Frontal cortex (tissue), 4 donors: Measurements from ENCODE around the gene BATF2. TPM values are rescaled to one million over a fixed set of nuclear protein-coding genes. Genes with fewer than 3 reads are reported as not detected.
A peak's percentile ranks its signal among the peaks of the same experiment; 100 is the strongest.

Source experiments
- DNase-seq, 2 donors: peaks; one replicate each; pipeline ENCODE4 v3.0.0; 2012; ENCODE audit warnings: low spot score in 2 of 2
- FAIRE-seq: peaks from 2 replicates; lab custom pipeline; 2012; peaks lifted over from hg19 to GRCh38; lab: Jason Lieb, UNC
- small RNA-seq: library from RNA; depleted of rRNA; stranded (forward); fragments of <200 nt; gene quantifications from one replicate; pipeline ENCODE3, GENCODE V24; 2014
- total RNA-seq: library from RNA; depleted of rRNA; stranded (reverse); fragments of >200 nt; gene quantifications from one replicate; pipeline ENCODE4 v1.2.3, GENCODE V29; 2014
- donor health status: control.
- donor health status: control.
- donor health status: control.

BATF2 gene
- total RNA-seq, 1 donor from 2014 or later = not detected

- peak; percentile 72 to 79 for DNase-seq
- no peak for FAIRE-seq
Measured at GRCh38 chr11:64971421-64972233, 25.1 kb downstream of the BATF2 start, which contains the start of gene MAJIN. Gene MAJIN, minus strand, starts transcription at chr11:64972108. Its CDS starts 12,703 bp downstream, at chr11:64959405.

GRCh38 chr11:64970731-64971151, 26.0 kb downstream of the BATF2 start:
- DNase-seq (no peak), FAIRE-seq (no peak)

- FAIRE-seq (no peak), DNase-seq (no peak)
Measured at GRCh38 chr11:64969209-64969608, 27.6 kb downstream of the BATF2 start.

DNA sequence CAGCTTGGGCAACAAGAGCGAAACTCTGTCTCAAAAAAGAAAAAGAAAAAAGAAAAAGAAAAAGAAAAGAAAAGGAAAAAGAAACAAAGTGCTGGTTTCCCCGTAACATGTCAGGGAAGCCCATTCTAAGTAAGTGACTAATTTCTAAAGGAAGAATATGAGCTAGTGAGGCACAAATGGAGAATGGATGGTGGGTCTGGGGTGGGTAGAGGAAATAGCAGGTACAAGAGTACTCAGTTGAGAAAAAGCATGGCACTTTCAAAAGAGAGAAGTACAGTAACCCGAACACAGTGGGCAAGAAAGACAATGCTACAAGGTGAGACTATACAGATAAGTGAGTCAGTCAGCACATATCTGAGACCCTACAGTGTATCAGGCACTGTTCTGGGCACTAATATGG, 29.4 kb downstream of the BATF2 start:
- FAIRE-seq (no peak), DNase-seq (no peak)

GRCh38 chr11:64963072-64963631, 33.6 kb downstream of the BATF2 start:
- FAIRE-seq (no peak), DNase-seq (no peak)

DNA sequence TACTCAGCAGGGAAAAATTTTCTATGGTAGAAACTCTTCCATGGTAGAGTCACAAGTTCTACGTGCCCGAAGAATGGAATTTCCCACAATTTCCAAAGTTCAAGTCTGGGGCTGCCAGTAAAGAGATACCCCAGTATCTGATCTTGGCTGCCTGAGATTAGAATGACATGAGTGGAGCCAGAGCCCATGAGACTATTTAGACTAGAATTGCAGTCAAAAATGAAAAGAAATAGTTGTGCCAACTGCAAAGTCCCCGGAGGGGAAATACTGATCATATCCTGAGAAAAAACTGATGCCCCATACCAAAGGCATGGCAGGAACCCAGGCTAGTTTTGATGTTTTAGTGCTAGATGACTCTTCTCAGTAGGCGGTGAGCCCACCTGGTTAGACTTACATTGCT, 36.1 kb downstream of the BATF2 start:
- FAIRE-seq (no peak), DNase-seq (no peak)

- FAIRE-seq (no peak), DNase-seq (no peak)
Measured at GRCh38 chr11:64959498-64959897, 37.3 kb downstream of the BATF2 start.

GRCh38 chr11:64954201-64954600, 42.6 kb downstream of the BATF2 start:
- DNase-seq = no peak
- no peak for FAIRE-seq

GRCh38 chr11:64951529-64951928, 45.2 kb downstream of the BATF2 start:
- FAIRE-seq (no peak), DNase-seq (no peak)

DNA sequence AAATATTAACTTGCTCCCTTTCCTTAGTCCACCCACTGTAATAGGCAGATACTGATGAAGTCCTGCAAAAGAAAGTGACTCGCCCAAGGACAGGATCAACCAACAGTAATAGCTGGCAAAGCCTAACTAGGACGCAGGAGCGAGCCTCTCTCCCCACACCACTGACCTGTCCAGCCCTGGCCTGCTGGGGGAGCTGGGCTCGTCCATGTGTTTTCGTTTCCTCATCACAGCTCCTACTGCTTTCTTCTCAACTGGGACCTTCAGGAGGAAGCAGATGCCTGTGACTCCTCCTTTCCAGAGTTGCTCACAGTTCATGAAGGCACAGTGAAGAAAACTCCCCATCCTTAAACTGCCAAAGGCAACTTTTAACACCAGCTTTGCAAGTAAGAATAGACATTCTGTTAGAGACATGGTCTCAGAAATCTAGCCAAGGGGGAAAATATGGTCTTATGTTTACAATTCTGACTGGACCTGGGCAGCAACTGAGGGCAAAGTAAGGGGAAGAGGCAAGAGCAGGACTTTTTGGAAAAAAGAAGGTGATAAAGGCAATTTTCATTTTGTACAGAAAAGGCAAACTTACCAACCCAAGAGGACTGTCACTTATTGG, 49.5 kb downstream of the BATF2 start:
- no peak for DNase-seq
- FAIRE-seq = no peak

Small RNAs within 50 kb of the gene (small RNA-seq; reads per million reads assigned to genes)
- not detected for gene MIR6879
- gene SNX15 = not detected

Other genes starting within 250 kb of the BATF2 start
- 0.82 TPM for gene PYGM, start 237.0 kb downstream of the BATF2 start, total RNA-seq
- 62.4 TPM for gene SF1, start 218.4 kb downstream of the BATF2 start, total RNA-seq
- gene MAP4K2, start 193.8 kb downstream of the BATF2 start, total RNA-seq = 7.3 TPM
- 11.8 TPM for gene MEN1, start 186.4 kb downstream of the BATF2 start, total RNA-seq
- under 0.01 TPM for gene CDC42BPG, start 152.3 kb downstream of the BATF2 start, total RNA-seq
- gene EHD1, start 118.3 kb downstream of the BATF2 start, total RNA-seq = 23.6 TPM
- gene ATG2A, start 79.8 kb downstream of the BATF2 start, total RNA-seq = 7.3 TPM
- gene PPP2R5B, start 72.3 kb downstream of the BATF2 start, total RNA-seq = 27.3 TPM
- gene GPHA2, start 61.1 kb downstream of the BATF2 start, total RNA-seq = not detected
- gene MAJIN, start 24.9 kb downstream of the BATF2 start, total RNA-seq = not detected
- 50.5 TPM for gene ARL2, start 17.2 kb upstream of the BATF2 start, total RNA-seq
- 17.9 TPM for gene SNX15, start 30.5 kb upstream of the BATF2 start, total RNA-seq
- 5.7 TPM for gene SAC3D1, start 44.2 kb upstream of the BATF2 start, total RNA-seq
- 4.1 TPM for gene NAALADL1, start 61.6 kb upstream of the BATF2 start, total RNA-seq
- 1.6 TPM for gene CDCA5, start 87.1 kb upstream of the BATF2 start, total RNA-seq
- 11.8 TPM for gene ZFPL1, start 87.3 kb upstream of the BATF2 start, total RNA-seq
- 229 TPM for gene VPS51, start 99.2 kb upstream of the BATF2 start, total RNA-seq
- 54.6 TPM for gene TM7SF2, start 114.9 kb upstream of the BATF2 start, total RNA-seq
- gene ZNHIT2, start 120.7 kb upstream of the BATF2 start, total RNA-seq = 6.1 TPM
- 251 TPM for gene FAU, start 125.2 kb upstream of the BATF2 start, total RNA-seq
- 29.3 TPM for gene MRPL49, start 125.3 kb upstream of the BATF2 start, total RNA-seq
- 7.7 TPM for gene SYVN1, start 137.5 kb upstream of the BATF2 start, total RNA-seq
- gene SPDYC, start 173.3 kb upstream of the BATF2 start, total RNA-seq = not detected
- gene CAPN1, start 185.0 kb upstream of the BATF2 start, total RNA-seq = 48.5 TPM